NT2/D1 (cell line): ENCODE results near the gene ABLIM2.

Experiments used
- SUZ12 ChIP-seq: IDR thresholded peaks from 2 replicates; pipeline ENCODE4 v1.6.1; 2011; ENCODE audit not compliant: insufficient read length, insufficient read depth; ENCODE audit errors: extremely low read depth
- YY1 ChIP-seq: IDR thresholded peaks from 2 replicates; pipeline ENCODE4 v1.6.1; 2011; ENCODE audit not compliant: insufficient read length, insufficient read depth
- ZNF274 ChIP-seq: IDR thresholded peaks from 2 replicates; pipeline ENCODE4 v1.6.1; 2011; ENCODE audit warnings: mild to moderate bottlenecking, low read depth, low read length

DNA sequence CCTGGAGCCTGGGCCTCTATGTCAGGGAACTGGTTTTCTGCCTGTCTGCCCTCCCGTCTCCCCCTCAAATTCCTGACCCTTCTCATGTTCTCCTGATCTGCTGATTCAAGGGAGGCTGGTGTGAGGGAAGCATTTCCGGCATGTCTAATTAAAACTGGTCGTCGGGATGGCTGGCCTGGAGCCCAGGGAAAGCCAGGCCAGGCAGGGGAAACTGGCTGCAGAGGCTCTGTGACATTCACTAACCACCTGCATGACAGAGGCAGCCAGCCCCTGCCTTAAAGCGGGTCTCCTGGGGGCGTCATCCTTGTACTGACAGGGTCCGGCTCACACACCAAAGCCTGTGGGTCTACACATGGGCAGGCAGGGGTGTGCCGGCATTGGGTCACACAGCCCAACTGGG lies 35.2 kb downstream of the ABLIM2 start:
- TF ChIP-seq YY1 (no peak), SUZ12 (no peak), ZNF274 (no peak)
